Endothelial cell of umbilical vein (primary cell): Measurements from ENCODE around the gene FRMD5. TPM values are rescaled to one million over a fixed set of nuclear protein-coding genes. Genes with fewer than 3 reads are reported as not detected.

ENCODE experiments used
- BruUV-seq: library from RNA; stranded (reverse); fragments of 400-500 nt; replicated peaks from 2 replicates; lab custom pipeline; 2021; lab: Mats Ljungman, UMichigan
- CTCF ChIA-PET: fragments of 300-600, 350-600 bp; sonication (Branson Sonifier 250); formaldehyde crosslinking; loops from one replicate; lab custom pipeline; 2021; ENCODE audit warnings: antibody characterized with exemption, inconsistent platforms; lab: Charles Lee
- POLR2A ChIA-PET: fragments of 300-600, 350-600 bp; sonication (Branson Sonifier 250); formaldehyde crosslinking; loops from one replicate; lab custom pipeline; 2021; ENCODE audit warnings: antibody characterized with exemption, inconsistent platforms; lab: Charles Lee
- DNase-seq: peaks from one replicate; pipeline ENCODE4 v3.0.0-alpha.2; 2011; ENCODE audit warnings: low read depth, low spot score
- FAIRE-seq: peaks from 2 replicates; lab custom pipeline; 2011; peaks lifted over from hg19 to GRCh38; lab: Jason Lieb, UNC
- H2AFZ ChIP-seq: 2 replicates; pipeline ENCODE4 v1.6.0; 2012; ENCODE audit warnings: low read depth, low read length, control low read depth, inconsistent platforms
- H3K27ac ChIP-seq: 2 replicates; pipeline ENCODE4 v1.5.1; 2011; ENCODE audit warnings: low read depth, mild to moderate bottlenecking, control low read depth, low read length, moderate library complexity; ENCODE audit not compliant: insufficient read depth
- H3K27me3 ChIP-seq, 2 experiments: 2 replicates each; pipeline versions ENCODE4 v1.6.0 to v1.6.1; 2011; ENCODE audit warnings: low read length in 2 of 2, mixed read lengths in 1 of 2; ENCODE audit not compliant: control insufficient read depth in 2 of 2, insufficient read depth in 2 of 2
- H3K36me3 ChIP-seq, 2 experiments: 2 replicates in 1 of 2; 3 replicates in 1 of 2; pipeline ENCODE4 v1.5.1; 2011; ENCODE audit warnings: low read length in 2 of 2, mild to moderate bottlenecking in 1 of 2, moderate library complexity in 1 of 2; ENCODE audit not compliant: control insufficient read depth in 2 of 2, insufficient read depth in 2 of 2; ENCODE audit errors: extremely low read depth in 1 of 2
- H3K4me1 ChIP-seq: 3 replicates; pipeline ENCODE4 v1.5.1; 2011; ENCODE audit warnings: mild to moderate bottlenecking, low read length; ENCODE audit not compliant: control insufficient read depth, insufficient read depth; ENCODE audit errors: extremely low read depth
- H3K4me2 ChIP-seq: 2 replicates; pipeline ENCODE4 v1.6.1; 2011; ENCODE audit warnings: low read length, control low read depth, mixed read lengths; ENCODE audit not compliant: insufficient read depth
- H3K4me3 ChIP-seq, 3 experiments: fragments of 200-600 bp in 1 of 3; sonication (generic), shearing (Covaris generic) in 1 of 3; replicated peaks in 1 of 3; 2 replicates each; pipeline ENCODE4 v1.5.1; 2011 to 2016; ENCODE audit warnings: control low read depth in 3 of 3, low read length in 3 of 3, mild to moderate bottlenecking in 2 of 3, inconsistent platforms in 1 of 3, low read depth in 1 of 3, moderate library complexity in 1 of 3; ENCODE audit not compliant: insufficient read depth in 1 of 3
- H3K79me2 ChIP-seq: 2 replicates; pipeline ENCODE4 v1.6.0; 2012; ENCODE audit warnings: low read length, inconsistent platforms; ENCODE audit not compliant: control insufficient read depth, insufficient read depth
- H3K9ac ChIP-seq: replicated peaks from 2 replicates; pipeline ENCODE3; 2011; ENCODE audit warnings: low read length, control low read depth; ENCODE audit not compliant: insufficient read depth; ENCODE audit errors: extremely low read depth
- H3K9me1 ChIP-seq: replicated peaks from 3 replicates; pipeline ENCODE4 v1.6.0; 2011; ENCODE audit warnings: mild to moderate bottlenecking, low read length; ENCODE audit not compliant: control insufficient read depth, insufficient read depth; ENCODE audit errors: extremely low read depth
- H3K9me3 ChIP-seq: replicated peaks from 2 replicates; pipeline ENCODE4 v1.5.1; 2012; ENCODE audit warnings: low read length, inconsistent platforms; ENCODE audit not compliant: control insufficient read depth, insufficient read depth
- H4K20me1 ChIP-seq: replicated peaks from 2 replicates; pipeline ENCODE3; 2011; ENCODE audit warnings: mild to moderate bottlenecking, low read length; ENCODE audit not compliant: control insufficient read depth, insufficient read depth; ENCODE audit errors: extremely low read depth
- EZH2 ChIP-seq: IDR thresholded peaks from 2 replicates; pipeline ENCODE4 v1.6.1; 2012; ENCODE audit warnings: borderline replicate concordance, low read depth, mild to moderate bottlenecking, moderate library complexity, low read length, inconsistent platforms; ENCODE audit not compliant: severe bottlenecking
- FOS ChIP-seq: IDR thresholded peaks from 2 replicates; pipeline ENCODE4 v1.6.1; 2011; ENCODE audit warnings: mild to moderate bottlenecking, low read length, moderate library complexity, borderline replicate concordance; ENCODE audit not compliant: insufficient read depth
- GATA2 ChIP-seq: IDR thresholded peaks from 2 replicates; pipeline ENCODE4 v1.7.0; 2011; ENCODE audit warnings: low read depth, mild to moderate bottlenecking, moderate library complexity, mixed read lengths, low read length; ENCODE audit not compliant: insufficient read length, insufficient read depth
- JUN ChIP-seq: IDR thresholded peaks from 2 replicates; pipeline ENCODE4 v1.6.1; 2011; ENCODE audit warnings: borderline replicate concordance, low read depth; ENCODE audit not compliant: insufficient read length, insufficient read depth
- MYC ChIP-seq: IDR thresholded peaks from one replicate; pipeline ENCODE4 v1.6.1; 2011; ENCODE audit warnings: mild to moderate bottlenecking, low read depth, low read length
- POLR2A ChIP-seq: IDR thresholded peaks from 2 replicates; pipeline ENCODE4 v1.6.1; 2012; ENCODE audit warnings: low read depth, mild to moderate bottlenecking, control low read depth, low read length
- POLR2AphosphoS5 ChIP-seq: IDR thresholded peaks from 2 replicates; pipeline ENCODE4 v1.6.1; 2012; ENCODE audit warnings: low read depth, mild to moderate bottlenecking, control low read depth, low read length, moderate library complexity; ENCODE audit not compliant: insufficient read depth
- dilution Hi-C: fragments of 300-500 bp; cut with MboI; formaldehyde crosslinking; loops from one replicate; pipeline ENCODE4 v1.15.0; 2019; ENCODE audit warnings: low sequenced_read_pairs; ENCODE audit not compliant: extremely low pct_ligation_motif_present
- intact Hi-C: fragments of 100-400 bp; cut with micrococcal nuclease; formaldehyde crosslinking; loops from one replicate; pipeline ENCODE4 v1.10.0; 2022
- polyA plus RNA-seq, 4 experiments: library from polyadenylated mRNA; depleted of rRNA in 3 of 4; stranded (reverse) in 3 of 4; unstranded in 1 of 4; fragments of >200 nt; gene quantifications; 2 replicates each; pipeline versions ENCODE4 v1.2.1 to v1.2.3, GENCODE V29; 2011 to 2012; ENCODE audit warnings: missing spikeins in 1 of 4
- total RNA-seq: library from RNA; stranded (reverse); gene quantifications from 2 replicates; pipeline ENCODE4 v1.2.3, GENCODE V29; 2021
- TF ChIP-seq, protein P1 (sequence below), 2 donors: IDR thresholded peaks; 1 replicate in 1 of 2; 2 replicates in 1 of 2; pipeline ENCODE4 v1.5.1; 2011; ENCODE audit warnings: low read length in 2 of 2, mild to moderate bottlenecking in 2 of 2, moderate library complexity in 2 of 2, control low read depth in 1 of 2, inconsistent platforms in 1 of 2, low read depth in 1 of 2; ENCODE audit not compliant: insufficient read depth in 1 of 2; ENCODE audit errors: extremely low read depth in 1 of 2
- TF ChIP-seq, protein P2 (sequence below): IDR thresholded peaks from 2 replicates; pipeline ENCODE4 v1.6.1; 2011; ENCODE audit not compliant: insufficient read depth, insufficient read length

The FRMD5 gene
- total and polyA plus RNA-seq, 2 donors (not counting 3 experiments of a cell fraction or from before 2014, with no cell fraction given): 16.7 to 20.2 TPM

DNA sequence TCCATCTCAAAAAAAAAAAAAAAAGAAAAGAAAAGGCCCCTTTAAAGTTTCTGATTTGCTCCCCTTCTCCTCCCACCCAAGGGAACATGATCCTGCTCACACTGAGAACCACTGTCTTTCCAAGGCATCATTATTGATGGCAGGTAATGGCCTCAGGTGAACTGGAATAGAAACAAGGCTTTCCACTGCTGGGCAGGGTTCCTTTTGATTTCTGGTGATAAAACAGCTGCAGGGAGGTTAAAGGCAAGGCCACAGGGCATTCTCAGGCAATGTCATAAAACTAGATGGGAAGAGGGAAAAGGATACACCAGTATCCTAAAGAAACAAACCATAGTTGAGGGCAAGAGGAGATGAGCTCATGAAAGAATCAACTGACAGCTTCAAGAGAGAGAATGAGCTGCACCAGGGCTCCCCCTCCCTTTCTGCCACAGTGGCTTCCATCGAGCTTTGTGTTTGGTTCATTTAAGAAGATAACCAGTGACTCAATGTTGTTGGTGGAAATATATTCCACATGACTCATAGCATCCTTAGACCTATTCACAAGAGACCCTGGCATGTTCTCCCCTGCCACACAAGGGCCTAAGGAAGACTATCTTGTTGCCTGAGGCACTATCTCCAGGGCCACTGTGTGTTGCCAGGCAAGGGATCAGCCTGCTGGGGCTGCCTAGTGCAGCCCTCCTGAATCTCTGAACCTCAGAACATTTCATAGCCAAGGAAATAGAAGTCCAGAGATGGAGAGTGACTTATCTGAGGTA lies 281.9 kb downstream of the FRMD5 start:
- Histone ChIP-seq H4K20me1 (no peaks in the 10 kb centered on the region), H3K4me3 (no peak overlapping the region), H3K36me3 (peaks cover 0 to 5% of the 10 kb centered on the region in 2 experiments), H3K27ac (peak overlapping the region; percentile 89), H2AFZ (peak overlapping the region; percentile 4), H3K4me1 (peaks cover 38% of the 10 kb centered on the region), H3K27me3 (no peaks in the 10 kb centered on the region), H3K9ac (peak overlapping the region; percentile 52), H3K79me2 (no peaks in the 10 kb centered on the region), H3K9me3 (no peaks in the 10 kb centered on the region), H3K4me2 (peak overlapping the region; percentile 57), H3K9me1 (no peaks in the 10 kb centered on the region)
- ChIA-PET CTCF (interaction anchor here (0.5 to 2.1 kb wide), 11 partner anchors 9 to 588 kb away, joined by 3 to 20 read pairs (median 5); partner anchors contain the start of gene FRMD5), POLR2A (interaction anchor here (0.5 to 0.9 kb wide), 3 partner anchors 137 to 294 kb away, joined by 3 to 10 read pairs (median 4); no protein-coding TSS in a partner anchor)
- TSS peak; percentile 59 for BruUV-seq
- dilution Hi-C loops: no loop called here
- TF ChIP-seq GATA2 (peak; percentile 87), FOS (peak; percentile 97), MYC (no peak), POLR2A (peak; percentile 46), JUN (peak; percentile 98), POLR2AphosphoS5 (peak; percentile 76), EZH2 (no peak)
- TF ChIP-seq, protein P1, sequence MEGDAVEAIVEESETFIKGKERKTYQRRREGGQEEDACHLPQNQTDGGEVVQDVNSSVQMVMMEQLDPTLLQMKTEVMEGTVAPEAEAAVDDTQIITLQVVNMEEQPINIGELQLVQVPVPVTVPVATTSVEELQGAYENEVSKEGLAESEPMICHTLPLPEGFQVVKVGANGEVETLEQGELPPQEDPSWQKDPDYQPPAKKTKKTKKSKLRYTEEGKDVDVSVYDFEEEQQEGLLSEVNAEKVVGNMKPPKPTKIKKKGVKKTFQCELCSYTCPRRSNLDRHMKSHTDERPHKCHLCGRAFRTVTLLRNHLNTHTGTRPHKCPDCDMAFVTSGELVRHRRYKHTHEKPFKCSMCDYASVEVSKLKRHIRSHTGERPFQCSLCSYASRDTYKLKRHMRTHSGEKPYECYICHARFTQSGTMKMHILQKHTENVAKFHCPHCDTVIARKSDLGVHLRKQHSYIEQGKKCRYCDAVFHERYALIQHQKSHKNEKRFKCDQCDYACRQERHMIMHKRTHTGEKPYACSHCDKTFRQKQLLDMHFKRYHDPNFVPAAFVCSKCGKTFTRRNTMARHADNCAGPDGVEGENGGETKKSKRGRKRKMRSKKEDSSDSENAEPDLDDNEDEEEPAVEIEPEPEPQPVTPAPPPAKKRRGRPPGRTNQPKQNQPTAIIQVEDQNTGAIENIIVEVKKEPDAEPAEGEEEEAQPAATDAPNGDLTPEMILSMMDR (IDR thresholded peaks at IDR 0.05; ENCODE audit: extremely low read depth in 1 of 2, insufficient read depth in 1 of 2, low read depth in 1 of 2, low read length in 2 of 2): no peak
- TF ChIP-seq, protein P2, sequence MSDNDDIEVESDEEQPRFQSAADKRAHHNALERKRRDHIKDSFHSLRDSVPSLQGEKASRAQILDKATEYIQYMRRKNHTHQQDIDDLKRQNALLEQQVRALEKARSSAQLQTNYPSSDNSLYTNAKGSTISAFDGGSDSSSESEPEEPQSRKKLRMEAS: no peak
- DNase-seq (peak; percentile 98), FAIRE-seq (peak; percentile 96)
- intact Hi-C loops: loop anchor here (1.0 to 10.0 kb wide), 3 partner anchors 117 to 374 kb away; partner anchors contain the start of genes FRMD5 and GOLM2
